ENCODE measurements around the gene SLC25A40.
"Not testable (repeated sequence)": the region's sequence is repeated elsewhere in the genome, so short reads cannot be mapped to it uniquely, and the experiment has no call there.

The SLC25A40 gene

DNA sequence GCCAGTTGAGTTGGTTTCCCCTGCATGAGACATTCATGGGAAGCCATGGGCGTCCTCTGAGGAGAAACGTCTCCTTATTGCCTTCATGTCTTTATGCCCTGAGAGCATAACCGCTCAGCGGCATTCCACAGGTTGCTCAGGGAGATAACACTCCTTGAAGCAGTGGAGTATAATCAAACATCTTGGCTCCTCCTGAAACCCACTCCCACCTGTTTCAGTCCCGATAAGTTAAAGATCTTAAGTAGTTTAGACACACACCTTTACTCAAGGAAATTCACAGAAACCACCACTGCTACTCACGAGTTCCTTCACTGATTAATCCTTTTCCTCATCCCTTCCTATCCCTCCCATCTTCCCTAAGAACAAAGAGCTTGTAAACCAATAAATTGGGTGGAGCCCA is 9.6 kb downstream of the SLC25A40 start:
- not testable (repeated sequence) for DNase-seq

DNA sequence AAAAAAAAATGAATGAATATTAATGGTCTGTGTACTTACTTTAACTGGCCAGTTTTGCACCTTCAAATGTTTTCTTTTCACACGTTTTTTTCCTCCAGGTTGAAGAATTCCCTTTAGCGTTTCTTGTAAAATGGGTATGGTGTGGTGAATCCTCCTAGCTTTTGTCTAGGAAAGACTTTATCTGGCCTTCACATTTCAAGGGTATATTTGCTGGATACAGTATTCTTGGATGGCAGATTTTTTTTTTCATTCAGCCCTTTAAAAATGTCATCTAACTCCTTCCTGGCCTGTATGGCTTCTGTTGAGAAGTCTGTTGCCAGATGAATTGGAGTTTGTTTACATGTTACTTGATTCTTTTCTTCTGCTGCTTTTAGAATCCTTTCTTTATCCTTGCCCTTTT is 10.1 kb downstream of the SLC25A40 start:
- DNase-seq, result no peak

DNA sequence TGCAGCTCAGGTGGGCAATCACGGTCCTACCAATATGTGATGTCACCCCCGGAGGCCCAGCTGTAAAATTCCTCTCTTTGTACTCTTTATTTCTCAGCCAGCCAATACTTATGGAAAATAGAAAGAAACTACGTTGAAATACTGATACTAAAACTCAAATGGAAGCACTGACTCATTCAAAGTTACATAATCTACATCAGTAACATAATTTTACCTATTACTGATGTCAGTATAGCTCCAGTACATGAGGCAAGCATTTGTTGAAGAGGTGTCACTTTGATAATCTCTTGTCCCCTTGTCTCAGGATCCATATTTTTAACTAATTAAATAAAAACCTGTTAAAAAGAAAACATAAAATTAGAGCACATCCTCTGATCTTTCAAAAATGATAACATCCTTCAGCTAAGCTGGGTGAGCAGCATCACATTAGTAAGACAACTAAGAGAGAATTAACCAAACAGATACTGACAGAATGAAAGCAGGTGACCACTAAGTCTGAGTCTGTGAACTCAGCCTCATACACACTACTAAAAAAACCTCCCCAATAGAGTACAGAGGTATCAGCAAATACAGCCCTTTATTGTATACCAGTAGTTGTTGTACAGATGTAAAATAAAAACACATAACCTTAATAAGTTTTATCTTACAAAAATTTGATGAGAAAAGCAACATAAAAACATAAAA is 17.6 kb downstream of the SLC25A40 start:
- DNase-seq, result no peak

DNA sequence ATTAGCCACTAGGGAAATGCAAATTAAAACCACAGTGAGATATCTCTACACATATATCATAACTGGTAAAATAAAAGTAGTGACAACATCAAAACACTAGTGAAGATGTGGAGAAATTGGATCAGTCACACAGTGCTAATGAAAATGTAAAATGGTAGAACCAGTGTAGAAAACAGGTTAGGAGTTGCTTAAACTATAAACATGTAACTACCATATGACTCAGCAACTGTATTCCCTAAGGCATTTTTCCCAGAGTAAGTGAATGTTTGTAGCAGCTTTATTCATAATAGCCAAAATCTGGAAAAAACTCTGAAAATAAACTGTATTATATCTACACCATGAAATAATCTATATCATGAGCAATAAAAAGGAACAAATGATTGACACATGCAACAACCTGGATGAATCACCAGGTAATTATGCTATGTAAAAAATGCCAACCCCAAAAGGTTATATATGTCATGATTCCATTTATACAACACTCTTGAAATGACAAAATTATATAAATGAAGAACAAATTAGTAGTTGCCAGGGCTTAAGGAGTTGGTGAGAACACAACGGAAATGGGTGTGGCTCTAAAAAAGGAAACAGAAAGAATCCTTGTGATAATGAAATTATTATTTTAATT is 22.8 kb downstream of the SLC25A40 start:
- DNase-seq, result no peak

DNA sequence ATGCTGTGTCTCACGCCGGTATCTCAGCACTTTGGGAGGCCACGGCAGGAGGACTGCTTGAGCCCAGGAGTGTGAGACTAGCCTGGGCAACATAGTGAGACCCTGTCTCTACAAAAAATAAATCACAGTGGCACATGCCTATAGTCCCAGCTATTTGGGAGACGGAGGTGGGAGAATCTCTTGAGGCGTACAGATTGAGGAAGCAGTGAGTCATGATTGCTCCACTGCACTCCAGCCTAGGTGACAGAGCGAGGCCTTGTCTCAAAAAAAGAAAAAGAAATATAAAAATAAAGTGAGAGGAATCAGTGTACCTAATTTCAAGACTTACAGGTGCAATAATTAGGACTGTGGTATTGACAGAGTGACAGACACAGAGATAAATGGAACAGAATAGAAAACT is 23.9 kb downstream of the SLC25A40 start:
- no peak for DNase-seq

DNA sequence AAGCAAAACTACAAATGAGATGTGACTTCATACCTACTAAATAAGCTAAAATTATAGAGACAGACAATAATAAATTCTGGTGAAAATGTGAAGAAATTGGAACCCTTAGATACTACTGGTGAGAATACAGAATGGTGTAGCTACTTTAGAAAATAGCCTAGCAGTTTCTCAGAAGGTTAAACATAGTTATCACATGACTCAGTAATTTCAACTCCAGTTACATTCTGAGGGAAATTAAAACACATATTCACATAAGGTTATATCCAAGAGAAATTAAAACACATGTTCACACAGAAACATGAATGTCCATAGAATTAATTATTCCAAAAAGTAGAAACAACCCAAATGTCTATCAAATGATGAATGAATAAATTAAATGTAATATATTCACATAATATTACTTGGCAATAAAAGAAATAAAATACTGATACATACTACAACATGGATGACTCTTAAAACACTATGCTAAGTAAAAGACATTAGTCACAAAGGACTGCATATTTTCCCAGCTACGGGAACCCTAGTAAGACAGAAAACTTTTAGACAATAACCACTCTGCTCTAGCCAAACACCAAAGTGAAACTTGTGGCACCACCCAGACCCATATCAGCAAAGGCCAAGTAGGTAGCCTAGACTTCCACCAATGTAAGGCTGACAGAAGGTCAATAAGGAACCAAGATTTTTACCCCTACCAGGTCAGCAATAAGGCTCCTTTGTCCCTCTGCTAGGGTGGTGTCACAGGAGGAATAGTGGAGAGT is 25.1 kb downstream of the SLC25A40 start:
- DNase-seq, result no peak

DNA sequence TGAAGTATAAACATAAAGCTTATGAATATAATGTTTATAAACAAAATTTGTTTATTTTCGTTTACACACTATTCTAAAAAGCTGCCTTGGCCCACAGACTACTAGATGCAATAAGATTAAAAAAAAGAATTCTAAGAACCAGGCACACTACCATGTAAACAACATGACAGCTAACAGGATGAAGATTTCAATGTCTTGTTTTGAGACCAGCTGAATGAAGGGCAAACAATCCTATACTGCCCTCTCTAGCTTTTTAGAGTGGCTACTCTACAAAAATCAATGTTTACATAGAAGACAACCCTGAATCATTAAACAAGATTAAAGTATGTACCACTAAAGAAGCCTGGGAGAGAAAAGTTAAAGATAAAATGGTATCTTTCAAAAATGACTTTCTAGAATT is 38.6 kb downstream of the SLC25A40 start:
- no peak for DNase-seq

DNA sequence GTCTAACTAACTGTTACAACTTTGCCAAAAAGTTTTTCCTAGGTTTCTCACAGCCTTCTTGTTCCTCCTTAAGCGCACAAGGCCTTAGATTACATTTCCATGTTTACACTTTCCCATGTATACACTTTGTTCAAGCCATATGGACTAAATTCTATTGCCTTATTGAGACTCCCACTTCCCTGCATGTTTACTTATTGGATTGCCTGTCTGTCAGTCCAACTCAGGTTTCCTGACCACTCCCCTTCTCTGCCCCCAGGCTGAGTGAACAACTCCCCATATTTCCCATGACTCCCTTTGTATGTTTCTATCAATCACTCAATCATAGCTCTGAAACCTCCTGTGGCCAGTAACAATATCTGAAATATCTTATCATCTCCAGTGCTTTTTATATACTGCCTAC is 43.0 kb downstream of the SLC25A40 start:
- DNase-seq, result no peak

DNA sequence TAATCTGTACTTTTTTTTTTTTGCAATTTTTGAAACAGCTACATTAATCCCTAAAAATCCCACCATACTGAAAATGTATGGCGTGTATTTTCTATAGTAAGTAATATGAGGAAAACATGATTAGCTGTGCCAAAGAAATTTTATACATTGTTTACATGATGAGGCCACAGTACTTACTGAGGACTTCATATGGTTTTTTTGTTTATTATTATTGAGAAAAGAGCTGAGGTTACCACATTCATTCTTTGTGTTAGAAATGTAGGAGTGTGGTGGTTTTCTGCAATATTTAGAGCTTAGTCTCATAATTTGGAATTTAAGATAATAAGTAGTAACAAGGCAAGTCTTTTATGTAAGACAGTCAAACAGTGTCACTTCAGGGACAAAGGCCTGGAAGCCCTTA is 45.1 kb downstream of the SLC25A40 start:
- DNase-seq, result no peak

DNA sequence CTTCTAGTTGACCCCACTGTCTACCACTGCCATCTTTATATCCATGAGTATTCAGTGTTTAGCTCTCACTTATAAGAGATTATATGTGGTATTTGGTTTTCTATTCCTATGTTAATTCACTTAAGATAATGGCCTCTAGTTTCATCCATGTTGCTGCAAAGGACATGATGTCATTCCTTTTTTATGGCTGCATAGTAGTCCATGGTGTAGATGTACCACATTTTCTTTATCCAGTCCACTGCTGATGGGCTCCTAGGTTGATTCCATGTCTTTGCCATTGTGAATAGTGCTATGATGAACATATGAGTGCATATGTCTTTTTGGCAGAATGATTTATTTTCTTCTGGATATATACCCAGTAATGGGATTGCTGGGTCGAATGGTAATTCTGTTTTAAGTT is 47.8 kb downstream of the SLC25A40 start:
- not testable (repeated sequence) for DNase-seq

DNA sequence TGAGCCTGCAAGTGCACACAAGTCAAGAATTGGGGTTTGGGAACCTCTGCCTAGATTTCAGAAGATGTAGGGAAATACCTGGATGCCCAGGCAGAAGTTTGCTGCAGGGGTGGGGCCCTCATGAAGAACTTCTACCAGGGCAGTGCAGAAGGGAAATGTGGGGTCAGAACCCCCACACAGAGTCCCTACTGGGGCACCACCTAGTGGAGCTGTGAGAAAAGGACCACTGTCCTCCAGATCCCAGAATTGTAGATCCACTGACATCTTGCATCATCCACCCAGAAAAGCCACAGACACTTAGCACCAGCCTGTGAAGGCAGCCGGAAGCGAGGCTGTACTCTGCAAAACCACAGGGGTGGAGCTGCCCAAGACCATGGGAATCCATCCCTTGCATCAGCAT is 50.8 kb downstream of the SLC25A40 start:
- not testable (repeated sequence) for DNase-seq

DNA sequence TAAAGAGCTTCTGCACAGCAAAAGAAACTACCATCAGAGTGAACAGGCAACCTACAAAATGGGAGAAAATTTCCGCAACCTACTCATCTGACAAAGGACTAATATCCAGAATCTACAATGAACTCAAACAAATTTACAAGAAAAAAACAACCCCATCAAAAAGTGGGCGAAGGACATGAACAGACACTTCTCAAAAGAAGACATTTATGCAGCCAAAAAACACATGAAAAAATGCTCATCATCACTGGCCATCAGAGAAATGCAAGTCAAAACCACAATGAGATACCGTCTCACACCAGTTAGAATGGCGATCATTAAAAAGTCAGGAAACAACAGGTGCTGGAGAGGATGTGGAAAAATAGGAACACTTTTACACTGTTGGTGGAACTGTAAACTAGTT is 54.1 kb downstream of the SLC25A40 start:
- DNase-seq, result not testable (repeated sequence)

DNA sequence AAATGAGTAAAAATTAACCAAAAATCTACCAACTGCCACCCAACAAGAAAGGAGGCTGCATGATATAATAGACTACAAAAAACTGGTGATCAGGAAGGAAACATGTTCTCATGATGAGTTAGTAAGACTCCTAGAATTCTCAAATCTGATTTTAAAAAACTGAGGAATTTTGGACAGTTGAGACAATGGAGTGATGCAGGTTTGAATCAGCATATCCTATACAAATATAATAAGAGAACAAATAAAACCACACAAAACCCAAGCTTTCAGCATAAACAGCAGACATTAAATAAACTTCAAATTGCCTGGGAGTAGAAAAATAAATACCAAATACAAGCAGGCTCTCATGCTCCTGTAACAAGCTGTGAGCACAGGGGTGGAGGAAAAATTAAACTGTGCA is 57.8 kb downstream of the SLC25A40 start:
- DNase-seq, result no peak

DNA sequence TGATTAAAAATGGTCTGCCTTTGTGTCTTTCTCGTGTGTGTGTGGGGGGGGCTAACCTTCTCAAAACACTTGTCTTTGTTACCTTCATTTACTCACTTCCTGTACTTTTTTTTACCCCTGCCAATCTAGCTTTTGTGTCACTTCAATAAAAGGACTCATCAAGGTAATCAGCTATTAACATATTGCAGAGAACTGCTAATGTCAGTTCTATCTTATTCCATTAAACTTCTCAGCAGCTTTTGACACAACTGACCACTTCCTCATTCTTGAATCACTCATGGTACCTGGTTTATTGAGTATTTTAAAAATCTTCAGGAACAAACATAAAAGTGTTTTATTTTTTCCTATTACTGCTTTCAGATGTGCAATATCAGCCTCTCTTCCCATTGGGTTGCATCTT is 59.8 kb downstream of the SLC25A40 start:
- no peak for DNase-seq

DNA sequence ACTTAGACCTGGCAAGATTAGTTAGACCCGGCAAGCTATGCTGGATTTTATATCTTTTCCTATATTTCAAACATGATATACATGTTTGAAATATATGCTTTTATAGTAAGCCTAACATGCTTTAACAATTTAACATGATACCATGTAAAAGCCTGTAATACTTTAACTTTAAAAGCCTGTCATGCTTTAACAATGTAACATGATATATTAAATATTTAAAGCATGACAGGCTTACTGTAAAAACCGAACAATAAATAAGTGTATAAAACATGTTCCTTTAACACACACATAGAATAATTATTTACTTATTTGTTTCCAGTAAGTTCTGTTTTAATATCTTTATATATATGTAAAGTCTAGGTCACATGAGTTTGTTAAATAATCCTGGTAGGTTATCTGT is 65.4 kb downstream of the SLC25A40 start:
- no peak for DNase-seq

DNA sequence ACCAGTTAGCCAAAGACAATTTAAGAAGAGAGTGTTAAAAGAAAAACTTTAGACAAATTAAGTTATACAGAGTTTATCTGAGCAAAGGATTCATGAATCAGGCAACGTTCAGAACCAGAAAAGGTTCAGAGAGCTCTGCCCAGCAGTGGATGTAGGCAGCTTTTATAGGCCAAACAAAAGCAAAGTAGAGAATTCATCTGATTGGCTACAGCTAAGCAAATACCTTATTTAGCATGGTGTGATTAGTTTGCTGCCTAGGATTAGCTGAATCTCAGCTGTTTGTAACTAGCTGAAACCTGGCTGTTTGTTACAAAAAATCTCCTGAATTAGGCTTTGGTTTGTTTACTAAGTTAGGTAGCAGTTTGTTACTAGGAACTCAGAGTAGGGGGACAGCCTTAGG is 66.0 kb downstream of the SLC25A40 start:
- DNase-seq, result no peak

DNA sequence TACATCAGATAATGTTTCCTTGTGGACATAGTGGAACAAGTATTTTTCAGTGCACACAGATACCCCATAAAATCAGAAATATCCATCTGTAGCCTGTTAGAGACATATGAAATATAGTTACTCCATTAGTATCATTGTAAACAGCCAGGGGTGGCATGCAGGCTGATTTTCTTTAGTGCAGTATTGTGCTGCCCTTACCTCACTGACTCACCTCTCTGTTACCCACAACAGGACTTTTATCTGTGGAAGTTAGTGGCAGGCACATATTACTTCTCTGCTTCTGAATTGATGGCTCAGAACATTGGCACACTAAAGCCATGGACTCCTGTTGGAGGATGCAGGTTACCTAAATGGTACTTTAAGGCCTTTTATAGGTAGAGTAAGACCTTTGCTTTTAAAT is 70.0 kb downstream of the SLC25A40 start:
- DNase-seq, result no peak

DNA sequence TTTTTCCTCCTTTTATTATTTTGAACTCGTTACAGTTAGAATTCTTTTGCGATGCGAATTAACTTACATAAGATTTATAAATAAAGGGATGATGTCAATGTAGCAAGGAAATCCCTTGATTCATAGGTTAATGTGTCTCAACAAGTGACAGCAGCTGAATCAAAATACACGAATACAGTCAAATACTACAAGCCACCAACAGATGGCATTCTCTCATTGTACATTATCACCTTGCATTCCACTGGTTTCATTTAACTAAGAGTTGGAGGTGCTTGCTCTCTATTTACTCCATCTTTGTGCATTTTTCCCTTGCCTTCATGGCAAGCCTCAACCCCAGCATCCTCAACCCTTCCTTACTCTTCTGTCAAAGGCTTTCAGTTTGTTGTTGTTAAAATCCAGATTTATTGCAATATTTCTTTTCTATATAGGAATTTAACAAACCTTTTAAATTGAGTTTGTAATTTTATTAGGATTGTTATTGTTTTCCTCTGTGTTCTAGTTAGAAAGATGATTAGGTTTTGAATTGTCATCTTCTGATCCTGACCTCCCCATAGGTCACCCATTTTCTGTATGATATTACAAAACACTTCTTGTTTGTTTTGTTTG is 78.3 kb downstream of the SLC25A40 start:
- DNase-seq, result no peak

DNA sequence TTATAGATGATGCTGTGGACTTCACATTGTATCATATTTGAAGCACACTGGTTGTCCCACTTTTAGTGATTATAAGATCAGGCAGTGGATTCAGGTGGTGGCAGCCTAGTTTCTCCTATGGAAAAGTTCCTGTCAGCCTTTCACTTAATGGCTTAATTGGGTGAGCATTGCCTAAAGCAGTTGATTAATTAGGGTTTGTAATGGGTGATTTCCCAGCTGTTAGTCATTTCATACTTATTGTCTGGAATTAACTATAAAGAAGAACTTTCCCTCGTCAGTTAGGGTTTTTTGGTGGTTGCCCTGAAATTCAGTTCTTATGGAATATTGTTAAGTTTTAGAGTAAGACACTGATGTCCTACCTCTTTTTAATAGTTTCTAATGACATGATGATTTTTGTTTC is 78.8 kb downstream of the SLC25A40 start:
- no peak for DNase-seq

DNA sequence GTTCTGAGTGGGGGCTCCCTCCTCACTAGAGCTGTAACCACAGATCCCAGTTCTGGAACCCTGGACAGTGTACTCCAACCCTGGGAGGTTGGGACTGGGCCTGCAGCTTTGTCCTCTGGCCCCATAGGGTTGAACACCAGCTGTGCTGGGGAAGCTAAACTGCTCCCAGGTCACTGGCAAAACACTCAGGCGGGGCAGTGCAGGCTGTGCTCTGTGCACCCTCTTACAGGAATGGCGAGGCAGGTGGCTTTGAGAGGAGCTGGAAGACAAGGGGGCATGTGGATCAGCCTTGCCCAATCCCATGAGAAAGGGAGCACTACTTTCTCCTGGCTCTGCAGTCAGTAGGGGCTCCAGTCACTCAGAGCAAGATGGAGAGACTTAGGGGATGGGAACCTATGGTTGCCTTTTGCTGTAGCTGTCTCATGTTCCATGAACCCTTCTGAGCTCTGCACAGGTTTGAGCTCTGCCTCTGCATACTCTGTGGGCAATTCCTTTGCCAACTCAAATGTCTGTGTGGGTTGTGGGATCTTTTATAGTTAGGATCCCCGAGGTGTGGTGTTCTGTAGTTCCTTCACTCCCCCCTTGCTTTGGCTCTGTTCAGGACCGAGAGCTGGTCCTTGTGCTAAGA is 90.7 kb downstream of the SLC25A40 start:
- DNase-seq, result no peak

DNA sequence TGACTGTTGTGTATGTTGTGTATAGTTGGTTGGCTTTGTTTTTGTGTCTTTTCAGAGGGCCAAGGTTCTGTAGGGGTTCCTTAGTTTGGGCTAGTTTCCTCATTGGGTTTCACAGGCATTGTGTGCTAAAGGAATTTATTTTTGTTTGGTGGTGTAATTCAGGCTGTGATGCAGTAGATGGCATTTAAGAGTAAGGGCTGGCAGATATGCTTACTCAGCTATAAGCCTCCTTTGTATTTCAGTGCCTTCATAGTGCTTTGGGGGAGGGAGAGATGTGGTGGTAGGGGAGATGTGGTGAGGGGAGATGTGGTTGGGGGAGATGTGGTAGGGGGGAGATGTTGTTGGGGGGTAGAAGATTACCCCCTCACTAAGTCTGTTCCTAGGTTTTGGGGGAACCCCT is 91.7 kb downstream of the SLC25A40 start:
- DNase-seq, result no peak
